B cell (primary cell): Measurements from ENCODE around the gene MRPS6. TPM values are rescaled to one million over a fixed set of nuclear protein-coding genes. Genes with fewer than 3 reads are reported as not detected.

ENCODE experiments used
- ATAC-seq: fragments of 200-7000 bp; cut with Tn5 transposase; one replicate; pipeline ENCODE4 v1.10.0; 2021; ENCODE audit warnings: low read depth, mild to moderate bottlenecking, moderate number of reproducible peaks, moderate library complexity
- CTCF ChIA-PET: fragments of 350-600 bp; sonication (Branson Sonifier 250); formaldehyde crosslinking; loops from one replicate; lab custom pipeline; 2021; ENCODE audit warnings: antibody characterized with exemption, inconsistent platforms; lab: Charles Lee
- POLR2A ChIA-PET: fragments of 350-600 bp; sonication (Branson Sonifier 250); formaldehyde crosslinking; loops from one replicate; lab custom pipeline; 2021; ENCODE audit warnings: antibody characterized with exemption; lab: Charles Lee
- DNase-seq: peaks from one replicate; pipeline ENCODE4 v3.0.0; 2013
- H2AFZ ChIP-seq: 2 replicates; pipeline ENCODE4 v1.6.1; 2012; ENCODE audit warnings: mild to moderate bottlenecking, low read depth, low read length; ENCODE audit not compliant: insufficient read depth, poor library complexity, severe bottlenecking
- H3K27ac ChIP-seq, 2 donors: 1 replicate in 1 of 2; 2 replicates in 1 of 2; pipeline ENCODE4 v1.5.1; 2012 to 2013; ENCODE audit warnings: low read length in 2 of 2, mild to moderate bottlenecking in 2 of 2, moderate library complexity in 1 of 2
- H3K27me3 ChIP-seq, 4 experiments: fragments of 200-600 bp in 1 of 4; sonication (generic) in 1 of 4; replicated peaks in 1 of 4; 1 replicate in 2 of 4; 2 replicates in 2 of 4; pipeline versions ENCODE4 v1.6.1 to v1.7.0; 2013 to 2016; ENCODE audit warnings: low read length in 3 of 4, mild to moderate bottlenecking in 2 of 4, mixed read lengths in 1 of 4, moderate library complexity in 1 of 4; ENCODE audit not compliant: insufficient read depth in 4 of 4, control insufficient read depth in 3 of 4; ENCODE audit errors: control extremely low read depth in 1 of 4
- H3K36me3 ChIP-seq, 2 experiments: replicated peaks in 1 of 2; 1 replicate in 1 of 2; 2 replicates in 1 of 2; pipeline versions ENCODE4 v1.6.1 to v1.7.1; 2013; ENCODE audit warnings: low read length in 1 of 2; ENCODE audit not compliant: insufficient read depth in 2 of 2, control insufficient read depth in 1 of 2; ENCODE audit errors: control extremely low read depth in 1 of 2, extremely low read depth in 1 of 2
- H3K4me1 ChIP-seq, 2 donors: fragments of 200-600 bp in 1 of 2; sonication (generic) in 1 of 2; 1 replicate in 1 of 2; 2 replicates in 1 of 2; pipeline versions ENCODE4 v1.5.1 to v1.6.1; 2013 to 2017; ENCODE audit warnings: low read length in 2 of 2; ENCODE audit not compliant: control insufficient read depth in 2 of 2, insufficient read depth in 2 of 2
- H3K4me2 ChIP-seq: replicated peaks from 2 replicates; pipeline ENCODE3; 2012; ENCODE audit warnings: mild to moderate bottlenecking, low read depth, low read length; ENCODE audit not compliant: poor library complexity, severe bottlenecking
- H3K4me3 ChIP-seq, 5 experiments: fragments of 200-600 bp in 1 of 5; sonication (generic) in 1 of 5; 1 replicate in 3 of 5; 2 replicates in 2 of 5; pipeline versions ENCODE4 v1.5.1 to v1.7.0; 2011 to 2016; ENCODE audit warnings: low read length in 4 of 5, mild to moderate bottlenecking in 4 of 5, low read depth in 2 of 5, control low read depth in 1 of 5, moderate library complexity in 1 of 5; ENCODE audit not compliant: insufficient read depth in 1 of 5; ENCODE audit errors: control extremely low read depth in 1 of 5, extremely low read depth in 1 of 5
- H3K79me2 ChIP-seq: fragments of 200-600 bp; sonication (generic); one replicate; pipeline ENCODE4 v1.6.0; 2016; ENCODE audit warnings: low read length; ENCODE audit not compliant: control insufficient read depth, insufficient read depth
- H3K9ac ChIP-seq: fragments of 200-600 bp; sonication (generic); 2 replicates; pipeline ENCODE4 v1.6.1; 2017; ENCODE audit warnings: mild to moderate bottlenecking, low read length, moderate library complexity
- H3K9me3 ChIP-seq, 3 donors: one replicate each; pipeline versions ENCODE4 v1.6.1 to v1.7.1; 2013; ENCODE audit warnings: low read length in 2 of 3; ENCODE audit not compliant: control insufficient read depth in 2 of 3, insufficient read depth in 1 of 3; ENCODE audit errors: control extremely low read depth in 1 of 3
- H4K20me1 ChIP-seq: 2 replicates; pipeline ENCODE4 v1.6.0; 2012; ENCODE audit warnings: mild to moderate bottlenecking, low read length; ENCODE audit not compliant: insufficient read depth, control insufficient read depth, poor library complexity, severe bottlenecking
- H3K27ac Mint-ChIP-seq: one replicate; pipeline ENCODE4 v1.8.0; 2021; ENCODE audit warnings: mixed read lengths
- H3K27me3 Mint-ChIP-seq: one replicate; pipeline ENCODE4 v1.8.0; 2021; ENCODE audit warnings: mixed read lengths
- H3K4me1 Mint-ChIP-seq: one replicate; pipeline ENCODE4 v1.8.0; 2021; ENCODE audit warnings: mixed read lengths
- H3K4me3 Mint-ChIP-seq: one replicate; pipeline ENCODE4 v1.8.0; 2021; ENCODE audit warnings: mixed read lengths
- H3K9me3 Mint-ChIP-seq: one replicate; pipeline ENCODE4 v1.8.0; 2022; ENCODE audit warnings: mixed read lengths; ENCODE audit not compliant: insufficient read depth
- EZH2 ChIP-seq: IDR thresholded peaks from 2 replicates; pipeline ENCODE4 v1.6.1; 2012; ENCODE audit warnings: borderline replicate concordance, low read depth, mild to moderate bottlenecking, moderate library complexity, low read length; ENCODE audit not compliant: insufficient read depth, poor library complexity, severe bottlenecking
- WGBS: methylation state at CpG from one replicate; pipeline ENCODE4 v1.1.5; 2013; ENCODE audit warnings: missing lambda C conversion rate; ENCODE audit not compliant: insufficient coverage; 5-methylcytosine and 5-hydroxymethylcytosine counted together
- intact Hi-C: fragments of 100-400 bp; cut with micrococcal nuclease; formaldehyde crosslinking; loops from one replicate; pipeline ENCODE4 v1.10.0; 2022
- polyA plus RNA-seq: library from polyadenylated mRNA; depleted of rRNA; stranded (reverse); fragments of >200 nt; gene quantifications from 2 replicates; pipeline ENCODE4 v1.2.3, GENCODE V29; 2012
- total RNA-seq, 2 donors: library from RNA; stranded (reverse); fragments of 120-200 nt in 1 of 2; gene quantifications; 1 replicate in 1 of 2; 2 replicates in 1 of 2; pipeline versions ENCODE4 v1.2.3 to v1.2.4, GENCODE V29; 2013 to 2022
- TF ChIP-seq, protein P1 (sequence below): fragments of 200-600 bp; IDR thresholded peaks from one replicate; pipeline ENCODE4 v1.8.0; 2022; ENCODE audit warnings: antibody characterized with exemption, mild to moderate bottlenecking

Gene MRPS6
- total and polyA plus RNA-seq, 2 donors (not counting 1 experiment from before 2014, with no cell fraction given): 15.7 to 37.9 TPM

DNA sequence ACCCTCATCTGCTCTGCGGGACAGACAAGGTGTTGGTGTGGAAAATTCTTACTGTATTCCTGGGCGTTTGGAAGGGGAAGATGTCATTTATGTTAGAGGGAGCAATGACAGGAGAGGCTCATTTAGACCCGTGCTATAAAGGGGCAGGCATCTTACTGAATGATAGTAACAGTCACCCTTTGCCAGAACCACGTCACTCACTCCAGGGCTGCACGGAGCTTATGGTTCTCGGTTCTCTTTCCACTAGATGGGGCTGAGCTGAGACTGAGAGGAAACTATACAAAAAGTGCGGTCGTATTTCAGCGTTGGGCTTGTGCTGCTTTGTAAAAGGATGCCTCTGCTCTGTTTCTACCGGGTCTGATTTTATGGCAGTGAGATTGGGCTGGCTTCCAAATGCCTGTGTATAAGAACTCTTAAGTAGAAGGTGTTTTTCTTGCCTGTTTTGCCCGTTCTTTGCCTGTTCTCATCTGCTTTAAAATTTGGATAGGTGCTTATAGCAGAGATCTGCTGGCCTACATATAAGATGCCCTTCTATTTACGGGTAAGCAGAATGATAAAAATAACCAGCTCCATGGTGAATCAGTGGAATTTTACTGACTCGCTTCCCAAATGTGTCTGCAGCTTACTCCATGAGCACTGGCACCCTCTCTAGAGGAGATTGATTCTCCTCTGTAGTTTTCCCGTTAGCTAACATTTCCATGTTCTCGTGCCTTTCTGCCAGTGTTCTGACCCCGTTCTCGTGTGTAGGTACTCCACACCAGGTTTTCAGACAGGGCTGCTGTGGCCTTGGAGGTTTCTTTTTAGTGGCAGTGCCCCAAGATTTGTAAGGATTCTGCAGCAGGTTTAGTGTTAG is 55.9 kb downstream of the MRPS6 start:
- peaks cover 2 to 58% of the 10 kb centered on the region in 2 experiments for H3K36me3 ChIP-seq
- ATAC-seq (peak; percentile 56), DNase-seq (no peak)
- H4K20me1 ChIP-seq: peaks cover 30% of the 10 kb centered on the region
- no peak overlapping the region for H3K9ac ChIP-seq
- H3K4me1 ChIP-seq: peaks cover 0 to 5% of the 10 kb centered on the region in 2 donors
- TF ChIP-seq, protein P1, sequence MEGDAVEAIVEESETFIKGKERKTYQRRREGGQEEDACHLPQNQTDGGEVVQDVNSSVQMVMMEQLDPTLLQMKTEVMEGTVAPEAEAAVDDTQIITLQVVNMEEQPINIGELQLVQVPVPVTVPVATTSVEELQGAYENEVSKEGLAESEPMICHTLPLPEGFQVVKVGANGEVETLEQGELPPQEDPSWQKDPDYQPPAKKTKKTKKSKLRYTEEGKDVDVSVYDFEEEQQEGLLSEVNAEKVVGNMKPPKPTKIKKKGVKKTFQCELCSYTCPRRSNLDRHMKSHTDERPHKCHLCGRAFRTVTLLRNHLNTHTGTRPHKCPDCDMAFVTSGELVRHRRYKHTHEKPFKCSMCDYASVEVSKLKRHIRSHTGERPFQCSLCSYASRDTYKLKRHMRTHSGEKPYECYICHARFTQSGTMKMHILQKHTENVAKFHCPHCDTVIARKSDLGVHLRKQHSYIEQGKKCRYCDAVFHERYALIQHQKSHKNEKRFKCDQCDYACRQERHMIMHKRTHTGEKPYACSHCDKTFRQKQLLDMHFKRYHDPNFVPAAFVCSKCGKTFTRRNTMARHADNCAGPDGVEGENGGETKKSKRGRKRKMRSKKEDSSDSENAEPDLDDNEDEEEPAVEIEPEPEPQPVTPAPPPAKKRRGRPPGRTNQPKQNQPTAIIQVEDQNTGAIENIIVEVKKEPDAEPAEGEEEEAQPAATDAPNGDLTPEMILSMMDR: no peak
- no peak for TF ChIP-seq EZH2
- no peak overlapping the region for H2AFZ ChIP-seq
- H3K27ac Mint-ChIP-seq: no peak overlapping the region
- H3K4me2 ChIP-seq: no peak overlapping the region
- intact Hi-C loops: no loop called here
- H3K4me1 Mint-ChIP-seq: peaks cover 42% of the 10 kb centered on the region
- no peak overlapping the region for H3K4me3 Mint-ChIP-seq
- H3K79me2 ChIP-seq: peaks cover 76% of the 10 kb centered on the region
- no peaks in the 10 kb centered on the region for H3K27me3 ChIP-seq
- H3K4me3 ChIP-seq: no peak overlapping the region
- H3K9me3 ChIP-seq: peaks cover 0 to 5% (median 0%) of the 10 kb centered on the region in 3 donors
- H3K9me3 Mint-ChIP-seq: no peaks in the 10 kb centered on the region
- ChIA-PET CTCF (interaction anchor here (1.1 to 1.5 kb wide), 2 partner anchors 8 to 205 kb away, joined by 3 to 5 read pairs; no protein-coding TSS in a partner anchor), POLR2A (no interaction called here)
- H3K27ac ChIP-seq: no peak overlapping the region
- WGBS: 76% methylated on average over 9 of the region's 17 CpGs
- H3K27me3 Mint-ChIP-seq: no peaks in the 10 kb centered on the region
